DND-41 (cell line): ENCODE results near the gene PLCXD3.

Experiments
- ATAC-seq: fragments of 200-7000 bp; cut with Tn5 transposase; 3 replicates; pipeline ENCODE4 v1.9.1; 2021; ENCODE audit warnings: low read depth; ENCODE audit not compliant: insufficient read depth
- DNase-seq: peaks from one replicate; pipeline ENCODE4 v3.0.0-alpha.2; 2020
- H2AFZ ChIP-seq: 2 replicates; pipeline ENCODE4 v1.6.0; 2012; ENCODE audit warnings: low read depth, low read length
- H3K27ac ChIP-seq: 2 replicates; pipeline ENCODE4 v1.5.1; 2012; ENCODE audit warnings: low read length, inconsistent platforms
- H3K27me3 ChIP-seq: fragments of 200-600 bp; sonication (generic); 2 replicates; pipeline ENCODE4 v1.6.0; 2012; ENCODE audit warnings: low read length, mild to moderate bottlenecking, inconsistent platforms; ENCODE audit not compliant: insufficient read depth, poor library complexity
- H3K36me3 ChIP-seq: 2 replicates; pipeline ENCODE4 v1.5.1; 2012; ENCODE audit warnings: low read length, inconsistent platforms; ENCODE audit not compliant: insufficient read depth
- H3K4me1 ChIP-seq: 2 replicates; pipeline ENCODE4 v1.5.1; 2012; ENCODE audit warnings: mild to moderate bottlenecking, low read length; ENCODE audit not compliant: insufficient read depth
- H3K4me2 ChIP-seq: 2 replicates; pipeline ENCODE4 v1.6.0; 2012; ENCODE audit warnings: mild to moderate bottlenecking, moderate library complexity, low read length, inconsistent platforms; ENCODE audit not compliant: insufficient read depth
- H3K4me3 ChIP-seq, 2 experiments: fragments of 200-600 bp in 1 of 2; shearing (Covaris generic) in 1 of 2; 2 replicates each; pipeline ENCODE4 v1.5.1; 2012 to 2016; ENCODE audit warnings: inconsistent platforms in 2 of 2, low read length in 2 of 2, mild to moderate bottlenecking in 2 of 2, low read depth in 1 of 2, moderate library complexity in 1 of 2
- H3K79me2 ChIP-seq: 2 replicates; pipeline ENCODE4 v1.6.0; 2012; ENCODE audit warnings: low read length, inconsistent platforms; ENCODE audit not compliant: insufficient read depth
- H3K9ac ChIP-seq: 2 replicates; pipeline ENCODE4 v1.6.0; 2012; ENCODE audit warnings: low read depth, mild to moderate bottlenecking, inconsistent platforms, low read length, moderate library complexity
- H3K9me3 ChIP-seq: 2 replicates; pipeline ENCODE4 v1.5.1; 2012; ENCODE audit warnings: low read length, moderate library complexity, mild to moderate bottlenecking, inconsistent platforms; ENCODE audit not compliant: insufficient read depth, severe bottlenecking
- H4K20me1 ChIP-seq: 2 replicates; pipeline ENCODE4 v1.6.0; 2012; ENCODE audit warnings: low read length; ENCODE audit not compliant: insufficient read depth
- CTCF ChIP-seq: IDR thresholded peaks from 2 replicates; pipeline ENCODE4 v1.5.1; 2012; ENCODE audit warnings: borderline replicate concordance, low read length, moderate library complexity, mild to moderate bottlenecking; ENCODE audit not compliant: poor library complexity, severe bottlenecking; ENCODE audit errors: extremely low read depth
- EZH2 ChIP-seq: IDR thresholded peaks from 3 replicates; pipeline ENCODE4 v1.6.1; 2012; ENCODE audit warnings: borderline replicate concordance, low read depth, mild to moderate bottlenecking, moderate library complexity, low read length, inconsistent platforms; ENCODE audit not compliant: severe bottlenecking

The PLCXD3 gene

GRCh38 chr5:41365369-41365768, 145.0 kb downstream of the PLCXD3 start:
- Histone ChIP-seq H3K27ac (no peak overlapping the region), H3K4me2 (no peak overlapping the region), H2AFZ (no peak overlapping the region), H3K4me1 (no peaks in the 10 kb centered on the region), H3K9me3 (no peaks in the 10 kb centered on the region), H3K36me3 (no peaks in the 10 kb centered on the region), H3K27me3 (no peaks in the 10 kb centered on the region), H3K79me2 (no peaks in the 10 kb centered on the region), H3K9ac (no peak overlapping the region), H3K4me3 (no peak overlapping the region), H4K20me1 (no peaks in the 10 kb centered on the region)
- TF ChIP-seq CTCF: no peak
- TF ChIP-seq EZH2: no peak
- ATAC-seq (no peak), DNase-seq (no peak)

- Histone ChIP-seq H3K9ac (no peak overlapping the region), H2AFZ (no peak overlapping the region), H4K20me1 (no peaks in the 10 kb centered on the region), H3K9me3 (no peaks in the 10 kb centered on the region), H3K36me3 (no peaks in the 10 kb centered on the region), H3K79me2 (no peaks in the 10 kb centered on the region), H3K4me1 (no peaks in the 10 kb centered on the region), H3K4me3 (no peak overlapping the region), H3K27ac (no peak overlapping the region), H3K27me3 (no peaks in the 10 kb centered on the region), H3K4me2 (no peak overlapping the region)
- TF ChIP-seq CTCF (no peak), EZH2 (no peak)
- DNase-seq (no peak), ATAC-seq (no peak)
These were observed 146.1 kb downstream of the PLCXD3 start for GRCh38 chr5:41364346-41364745.

GRCh38 chr5:41363343-41363986, 146.9 kb downstream of the PLCXD3 start:
- no peak for TF ChIP-seq EZH2
- TF ChIP-seq CTCF: no peak
- no peak overlapping the region for H3K9ac ChIP-seq
- H3K79me2 ChIP-seq: no peaks in the 10 kb centered on the region
- no peaks in the 10 kb centered on the region for H3K9me3 ChIP-seq
- H3K4me1 ChIP-seq: no peaks in the 10 kb centered on the region
- H4K20me1 ChIP-seq: no peaks in the 10 kb centered on the region
- no peak overlapping the region for H3K4me3 ChIP-seq
- H3K4me2 ChIP-seq: no peak overlapping the region
- DNase-seq (no peak), ATAC-seq (no peak)
- no peaks in the 10 kb centered on the region for H3K27me3 ChIP-seq
- no peak overlapping the region for H2AFZ ChIP-seq
- H3K27ac ChIP-seq: no peak overlapping the region
- H3K36me3 ChIP-seq: no peaks in the 10 kb centered on the region
